B cell (primary cell): ENCODE data around the gene EVA1A. TPM values are rescaled to one million over a fixed set of nuclear protein-coding genes. Genes with fewer than 3 reads are reported as not detected.

Source experiments
- ATAC-seq: fragments of 200-7000 bp; cut with Tn5 transposase; one replicate; pipeline ENCODE4 v1.10.0; 2021; ENCODE audit warnings: low read depth, mild to moderate bottlenecking, moderate number of reproducible peaks, moderate library complexity
- CTCF ChIA-PET: fragments of 350-600 bp; sonication (Branson Sonifier 250); formaldehyde crosslinking; loops from one replicate; lab custom pipeline; 2021; ENCODE audit warnings: antibody characterized with exemption, inconsistent platforms; lab: Charles Lee
- POLR2A ChIA-PET: fragments of 350-600 bp; sonication (Branson Sonifier 250); formaldehyde crosslinking; loops from one replicate; lab custom pipeline; 2021; ENCODE audit warnings: antibody characterized with exemption; lab: Charles Lee
- DNase-seq: peaks from one replicate; pipeline ENCODE4 v3.0.0; 2013
- H2AFZ ChIP-seq: 2 replicates; pipeline ENCODE4 v1.6.1; 2012; ENCODE audit warnings: mild to moderate bottlenecking, low read depth, low read length; ENCODE audit not compliant: insufficient read depth, poor library complexity, severe bottlenecking
- H3K27ac ChIP-seq, 2 donors: 1 replicate in 1 of 2; 2 replicates in 1 of 2; pipeline ENCODE4 v1.5.1; 2012 to 2013; ENCODE audit warnings: low read length in 2 of 2, mild to moderate bottlenecking in 2 of 2, moderate library complexity in 1 of 2
- H3K27me3 ChIP-seq, 4 experiments: fragments of 200-600 bp in 1 of 4; sonication (generic) in 1 of 4; replicated peaks in 1 of 4; 1 replicate in 2 of 4; 2 replicates in 2 of 4; pipeline versions ENCODE4 v1.6.1 to v1.7.0; 2013 to 2016; ENCODE audit warnings: low read length in 3 of 4, mild to moderate bottlenecking in 2 of 4, mixed read lengths in 1 of 4, moderate library complexity in 1 of 4; ENCODE audit not compliant: insufficient read depth in 4 of 4, control insufficient read depth in 3 of 4; ENCODE audit errors: control extremely low read depth in 1 of 4
- H3K36me3 ChIP-seq, 2 experiments: replicated peaks in 1 of 2; 1 replicate in 1 of 2; 2 replicates in 1 of 2; pipeline versions ENCODE4 v1.6.1 to v1.7.1; 2013; ENCODE audit warnings: low read length in 1 of 2; ENCODE audit not compliant: insufficient read depth in 2 of 2, control insufficient read depth in 1 of 2; ENCODE audit errors: control extremely low read depth in 1 of 2, extremely low read depth in 1 of 2
- H3K4me1 ChIP-seq, 2 donors: fragments of 200-600 bp in 1 of 2; sonication (generic) in 1 of 2; 1 replicate in 1 of 2; 2 replicates in 1 of 2; pipeline versions ENCODE4 v1.5.1 to v1.6.1; 2013 to 2017; ENCODE audit warnings: low read length in 2 of 2; ENCODE audit not compliant: control insufficient read depth in 2 of 2, insufficient read depth in 2 of 2
- H3K4me2 ChIP-seq: replicated peaks from 2 replicates; pipeline ENCODE3; 2012; ENCODE audit warnings: mild to moderate bottlenecking, low read depth, low read length; ENCODE audit not compliant: poor library complexity, severe bottlenecking
- H3K4me3 ChIP-seq, 5 experiments: fragments of 200-600 bp in 1 of 5; sonication (generic) in 1 of 5; 1 replicate in 3 of 5; 2 replicates in 2 of 5; pipeline versions ENCODE4 v1.5.1 to v1.7.0; 2011 to 2016; ENCODE audit warnings: low read length in 4 of 5, mild to moderate bottlenecking in 4 of 5, low read depth in 2 of 5, control low read depth in 1 of 5, moderate library complexity in 1 of 5; ENCODE audit not compliant: insufficient read depth in 1 of 5; ENCODE audit errors: control extremely low read depth in 1 of 5, extremely low read depth in 1 of 5
- H3K79me2 ChIP-seq: fragments of 200-600 bp; sonication (generic); one replicate; pipeline ENCODE4 v1.6.0; 2016; ENCODE audit warnings: low read length; ENCODE audit not compliant: control insufficient read depth, insufficient read depth
- H3K9ac ChIP-seq: fragments of 200-600 bp; sonication (generic); 2 replicates; pipeline ENCODE4 v1.6.1; 2017; ENCODE audit warnings: mild to moderate bottlenecking, low read length, moderate library complexity
- H3K9me3 ChIP-seq, 3 donors: one replicate each; pipeline versions ENCODE4 v1.6.1 to v1.7.1; 2013; ENCODE audit warnings: low read length in 2 of 3; ENCODE audit not compliant: control insufficient read depth in 2 of 3, insufficient read depth in 1 of 3; ENCODE audit errors: control extremely low read depth in 1 of 3
- H4K20me1 ChIP-seq: 2 replicates; pipeline ENCODE4 v1.6.0; 2012; ENCODE audit warnings: mild to moderate bottlenecking, low read length; ENCODE audit not compliant: insufficient read depth, control insufficient read depth, poor library complexity, severe bottlenecking
- H3K27ac Mint-ChIP-seq: one replicate; pipeline ENCODE4 v1.8.0; 2021; ENCODE audit warnings: mixed read lengths
- H3K27me3 Mint-ChIP-seq: one replicate; pipeline ENCODE4 v1.8.0; 2021; ENCODE audit warnings: mixed read lengths
- H3K4me1 Mint-ChIP-seq: one replicate; pipeline ENCODE4 v1.8.0; 2021; ENCODE audit warnings: mixed read lengths
- H3K4me3 Mint-ChIP-seq: one replicate; pipeline ENCODE4 v1.8.0; 2021; ENCODE audit warnings: mixed read lengths
- H3K9me3 Mint-ChIP-seq: one replicate; pipeline ENCODE4 v1.8.0; 2022; ENCODE audit warnings: mixed read lengths; ENCODE audit not compliant: insufficient read depth
- EZH2 ChIP-seq: IDR thresholded peaks from 2 replicates; pipeline ENCODE4 v1.6.1; 2012; ENCODE audit warnings: borderline replicate concordance, low read depth, mild to moderate bottlenecking, moderate library complexity, low read length; ENCODE audit not compliant: insufficient read depth, poor library complexity, severe bottlenecking
- WGBS: methylation state at CpG from one replicate; pipeline ENCODE4 v1.1.5; 2013; ENCODE audit warnings: missing lambda C conversion rate; ENCODE audit not compliant: insufficient coverage; 5-methylcytosine and 5-hydroxymethylcytosine counted together
- intact Hi-C: fragments of 100-400 bp; cut with micrococcal nuclease; formaldehyde crosslinking; loops from one replicate; pipeline ENCODE4 v1.10.0; 2022
- polyA plus RNA-seq: library from polyadenylated mRNA; depleted of rRNA; stranded (reverse); fragments of >200 nt; gene quantifications from 2 replicates; pipeline ENCODE4 v1.2.3, GENCODE V29; 2012
- total RNA-seq, 2 donors: library from RNA; stranded (reverse); fragments of 120-200 nt in 1 of 2; gene quantifications; 1 replicate in 1 of 2; 2 replicates in 1 of 2; pipeline versions ENCODE4 v1.2.3 to v1.2.4, GENCODE V29; 2013 to 2022
- TF ChIP-seq, protein P1 (sequence below): fragments of 200-600 bp; IDR thresholded peaks from one replicate; pipeline ENCODE4 v1.8.0; 2022; ENCODE audit warnings: antibody characterized with exemption, mild to moderate bottlenecking

Gene EVA1A
- total and polyA plus RNA-seq, 2 donors (not counting 1 experiment from before 2014, with no cell fraction given) = not detected

DNA sequence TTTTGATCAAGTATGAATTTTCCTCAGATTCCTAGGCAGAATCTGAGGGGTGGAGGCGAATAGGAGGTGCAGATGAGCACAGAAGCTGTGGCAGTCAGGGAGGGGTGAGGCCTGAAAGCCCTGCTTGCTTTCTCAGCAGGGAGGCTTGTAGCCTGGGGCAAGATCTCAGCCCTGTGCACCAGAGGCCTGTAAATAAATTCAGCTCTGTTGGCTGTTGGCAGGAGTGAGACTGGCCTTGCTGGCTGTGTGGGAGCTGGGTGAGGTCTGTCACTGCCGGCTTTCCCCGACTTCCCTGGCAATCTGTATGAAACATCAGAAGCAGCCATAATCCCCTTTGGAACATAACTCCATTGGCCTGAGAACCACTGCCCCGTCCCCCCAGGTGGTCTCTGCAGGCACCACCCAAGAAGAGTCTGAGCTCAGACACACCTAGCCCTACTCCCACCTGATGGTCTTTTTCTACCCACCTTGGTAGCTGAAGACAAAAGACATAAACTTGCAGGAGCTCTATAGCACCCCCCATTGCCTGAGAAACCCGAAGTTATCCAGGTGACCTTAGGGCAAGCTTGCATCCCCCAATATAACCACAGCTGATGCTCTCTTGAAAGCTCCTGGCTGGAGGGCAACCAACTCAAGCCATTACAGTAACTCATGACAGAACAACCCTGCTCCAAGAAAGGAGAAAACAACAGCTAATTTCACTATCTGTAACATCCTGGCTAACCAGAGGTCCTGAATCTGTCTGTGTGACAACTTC is 32.3 kb downstream of the EVA1A start:
- H3K4me1 Mint-ChIP-seq = no peaks in the 10 kb centered on the region
- no peak overlapping the region for H3K27ac Mint-ChIP-seq
- intact Hi-C loops = no loop called here
- H3K27ac ChIP-seq = no peak overlapping the region
- no peaks in the 10 kb centered on the region for H3K36me3 ChIP-seq
- DNase-seq = no peak
- H2AFZ ChIP-seq = no peak overlapping the region
- H3K4me3 Mint-ChIP-seq = no peak overlapping the region
- H3K4me3 ChIP-seq = no peak overlapping the region
- TF ChIP-seq, protein P1, sequence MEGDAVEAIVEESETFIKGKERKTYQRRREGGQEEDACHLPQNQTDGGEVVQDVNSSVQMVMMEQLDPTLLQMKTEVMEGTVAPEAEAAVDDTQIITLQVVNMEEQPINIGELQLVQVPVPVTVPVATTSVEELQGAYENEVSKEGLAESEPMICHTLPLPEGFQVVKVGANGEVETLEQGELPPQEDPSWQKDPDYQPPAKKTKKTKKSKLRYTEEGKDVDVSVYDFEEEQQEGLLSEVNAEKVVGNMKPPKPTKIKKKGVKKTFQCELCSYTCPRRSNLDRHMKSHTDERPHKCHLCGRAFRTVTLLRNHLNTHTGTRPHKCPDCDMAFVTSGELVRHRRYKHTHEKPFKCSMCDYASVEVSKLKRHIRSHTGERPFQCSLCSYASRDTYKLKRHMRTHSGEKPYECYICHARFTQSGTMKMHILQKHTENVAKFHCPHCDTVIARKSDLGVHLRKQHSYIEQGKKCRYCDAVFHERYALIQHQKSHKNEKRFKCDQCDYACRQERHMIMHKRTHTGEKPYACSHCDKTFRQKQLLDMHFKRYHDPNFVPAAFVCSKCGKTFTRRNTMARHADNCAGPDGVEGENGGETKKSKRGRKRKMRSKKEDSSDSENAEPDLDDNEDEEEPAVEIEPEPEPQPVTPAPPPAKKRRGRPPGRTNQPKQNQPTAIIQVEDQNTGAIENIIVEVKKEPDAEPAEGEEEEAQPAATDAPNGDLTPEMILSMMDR = no peak
- no peak for TF ChIP-seq EZH2
- no peak overlapping the region for H3K4me2 ChIP-seq
- H3K9me3 ChIP-seq = no peaks in the 10 kb centered on the region
- H3K27me3 Mint-ChIP-seq = peaks cover 37% of the 10 kb centered on the region
- no peaks in the 10 kb centered on the region for H3K79me2 ChIP-seq
- H3K9me3 Mint-ChIP-seq = no peaks in the 10 kb centered on the region
- H3K9ac ChIP-seq = no peak overlapping the region
- WGBS = 85% methylated on average over 5 of the region's 5 CpGs
- H4K20me1 ChIP-seq = no peaks in the 10 kb centered on the region
- peaks cover 0 to 10% (median 2%) of the 10 kb centered on the region in 4 experiments for H3K27me3 ChIP-seq
- ChIA-PET POLR2A (no interaction called here), CTCF (no interaction called here)
- ATAC-seq = no peak
- no peaks in the 10 kb centered on the region for H3K4me1 ChIP-seq

DNA sequence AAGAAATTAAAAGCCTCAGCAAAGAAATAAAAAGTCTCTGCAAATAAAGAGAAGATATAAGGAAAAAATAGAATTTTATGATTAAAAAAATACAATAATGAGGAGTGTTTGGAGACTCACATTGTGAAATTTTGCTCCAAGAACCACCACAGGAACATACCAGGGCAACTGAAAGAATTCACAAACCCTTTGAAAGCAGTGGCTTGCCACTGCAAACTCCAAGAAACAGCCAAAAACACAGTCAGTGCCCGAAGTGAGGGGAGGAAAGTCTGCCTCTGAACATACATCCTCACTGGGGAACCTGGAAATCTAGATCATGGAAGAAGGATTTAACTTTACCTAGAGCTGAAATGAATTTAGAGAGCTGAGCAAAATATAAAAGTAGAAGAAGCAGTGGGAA is 33.1 kb downstream of the EVA1A start:
- no peaks in the 10 kb centered on the region for H4K20me1 ChIP-seq
- H3K27me3 Mint-ChIP-seq = peaks cover 41% of the 10 kb centered on the region
- H3K27ac Mint-ChIP-seq = no peak overlapping the region
- peaks cover 0 to 10% (median 2%) of the 10 kb centered on the region in 4 experiments for H3K27me3 ChIP-seq
- no peaks in the 10 kb centered on the region for H3K36me3 ChIP-seq
- ATAC-seq = no peak
- H3K4me3 Mint-ChIP-seq = no peak overlapping the region
- TF ChIP-seq, protein P1 = no peak
- TF ChIP-seq EZH2 = no peak
- no peak overlapping the region for H3K4me3 ChIP-seq
- H3K4me1 Mint-ChIP-seq = no peaks in the 10 kb centered on the region
- WGBS = no CpG with 5 or more reads among the region's 1 CpG
- no peak overlapping the region for H3K27ac ChIP-seq
- no peak overlapping the region for H3K4me2 ChIP-seq
- H3K9ac ChIP-seq = no peak overlapping the region
- no peaks in the 10 kb centered on the region for H3K79me2 ChIP-seq
- ChIA-PET CTCF (no interaction called here), POLR2A (no interaction called here)
- H3K9me3 Mint-ChIP-seq = no peaks in the 10 kb centered on the region
- no peak overlapping the region for H2AFZ ChIP-seq
- intact Hi-C loops = no loop called here
- DNase-seq = no peak
- no peaks in the 10 kb centered on the region for H3K9me3 ChIP-seq
- H3K4me1 ChIP-seq = no peaks in the 10 kb centered on the region
